ENCODE measurements around the gene SIGLEC7. TPM values are rescaled to one million over a fixed set of nuclear protein-coding genes. Genes with fewer than 3 reads are reported as not detected.

The SIGLEC7 gene
- total and polyA plus RNA-seq, 8 donors = 0.12 to 3.0 (median 0.23) TPM

DNA sequence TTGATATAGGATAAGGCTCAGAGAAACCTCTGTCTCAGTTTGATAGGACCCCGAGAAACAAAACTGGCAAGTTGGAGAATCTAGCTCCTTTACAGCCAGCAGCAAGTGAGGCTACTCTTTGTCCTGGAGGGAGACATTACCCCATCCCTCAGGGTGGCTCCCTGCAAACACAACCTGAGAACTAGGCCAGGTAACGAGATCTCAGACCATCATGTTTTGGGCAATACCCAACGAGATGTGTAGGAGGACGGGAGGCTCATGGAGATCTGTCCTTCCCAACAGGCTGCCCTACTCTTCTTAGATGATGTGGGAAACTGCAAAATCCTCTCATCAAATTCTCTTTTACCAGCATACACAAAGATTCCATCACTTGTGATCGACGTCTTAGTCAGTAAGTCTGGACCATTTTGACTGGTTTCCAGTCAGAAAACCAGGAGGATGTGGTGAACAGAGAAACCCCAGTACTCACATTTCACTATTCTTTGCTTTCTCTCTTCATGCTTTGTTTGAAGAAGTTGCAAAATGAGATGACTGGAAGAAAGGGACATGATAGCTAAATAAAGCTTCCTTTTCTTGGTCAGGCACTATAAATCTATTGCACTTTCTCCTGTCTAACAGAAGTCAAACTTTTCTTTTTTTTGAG is 27.9 kb upstream of the SIGLEC7 start:
- 59 to 72% methylated on average over 6 of the region's 6 CpGs for WGBS, 2 donors
- no peaks in the 10 kb centered on the region for H3K36me3 ChIP-seq
- intact Hi-C loops (cut with DNase I) = no loop called here
- H3K9me3 ChIP-seq = no peaks in the 10 kb centered on the region
- H3K4me1 ChIP-seq = no peaks in the 10 kb centered on the region
- FAIRE-seq (no peak), DNase-seq (no peak), ATAC-seq (no peak)
- no peak overlapping the region for H3K27ac ChIP-seq
- no peaks in the 10 kb centered on the region for H3K27me3 ChIP-seq
- H3K4me3 ChIP-seq = no peak overlapping the region
- TF ChIP-seq, protein P1, sequence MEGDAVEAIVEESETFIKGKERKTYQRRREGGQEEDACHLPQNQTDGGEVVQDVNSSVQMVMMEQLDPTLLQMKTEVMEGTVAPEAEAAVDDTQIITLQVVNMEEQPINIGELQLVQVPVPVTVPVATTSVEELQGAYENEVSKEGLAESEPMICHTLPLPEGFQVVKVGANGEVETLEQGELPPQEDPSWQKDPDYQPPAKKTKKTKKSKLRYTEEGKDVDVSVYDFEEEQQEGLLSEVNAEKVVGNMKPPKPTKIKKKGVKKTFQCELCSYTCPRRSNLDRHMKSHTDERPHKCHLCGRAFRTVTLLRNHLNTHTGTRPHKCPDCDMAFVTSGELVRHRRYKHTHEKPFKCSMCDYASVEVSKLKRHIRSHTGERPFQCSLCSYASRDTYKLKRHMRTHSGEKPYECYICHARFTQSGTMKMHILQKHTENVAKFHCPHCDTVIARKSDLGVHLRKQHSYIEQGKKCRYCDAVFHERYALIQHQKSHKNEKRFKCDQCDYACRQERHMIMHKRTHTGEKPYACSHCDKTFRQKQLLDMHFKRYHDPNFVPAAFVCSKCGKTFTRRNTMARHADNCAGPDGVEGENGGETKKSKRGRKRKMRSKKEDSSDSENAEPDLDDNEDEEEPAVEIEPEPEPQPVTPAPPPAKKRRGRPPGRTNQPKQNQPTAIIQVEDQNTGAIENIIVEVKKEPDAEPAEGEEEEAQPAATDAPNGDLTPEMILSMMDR (IDR thresholded peaks at IDR 0.05) = no peak

DNA sequence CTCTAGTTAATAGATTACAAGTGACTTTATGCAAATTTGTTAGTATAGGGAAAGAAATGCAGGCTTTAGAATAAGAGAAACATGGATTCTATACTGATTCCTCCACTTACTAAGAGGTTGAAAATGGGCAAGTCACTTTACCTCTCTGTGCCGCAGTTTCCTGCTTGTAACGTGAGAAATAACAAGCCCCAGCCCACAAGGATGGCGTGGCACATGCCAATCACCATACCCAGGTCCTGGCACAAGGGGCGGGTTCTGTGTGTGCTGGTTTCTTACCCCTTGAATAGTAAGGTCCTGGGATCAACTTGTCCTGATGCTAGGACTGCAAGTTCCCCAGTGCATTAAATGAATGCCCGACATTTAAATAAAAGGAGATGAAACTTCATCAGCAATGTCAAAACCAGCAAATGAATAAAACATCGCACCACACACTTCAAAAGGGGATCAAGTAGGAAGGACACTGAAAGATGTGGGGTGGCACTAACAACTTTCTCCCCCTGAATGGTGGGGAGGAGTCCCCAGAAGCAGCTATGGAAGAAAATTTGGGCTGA is 25.3 kb upstream of the SIGLEC7 start:
- Histone ChIP-seq H3K4me3 (no peak overlapping the region), H3K27ac (no peak overlapping the region), H3K36me3 (no peaks in the 10 kb centered on the region), H3K9me3 (no peaks in the 10 kb centered on the region), H3K4me1 (no peaks in the 10 kb centered on the region), H3K27me3 (no peaks in the 10 kb centered on the region)
- TF ChIP-seq, protein P1 (IDR thresholded peaks at IDR 0.05) = no peak
- ATAC-seq = no peak
- intact Hi-C loops (cut with DNase I) = no loop called here
- WGBS, 2 donors = 57 to 62% methylated on average over 6 of the region's 6 CpGs
- no peak for DNase-seq
- no peak for FAIRE-seq

DNA sequence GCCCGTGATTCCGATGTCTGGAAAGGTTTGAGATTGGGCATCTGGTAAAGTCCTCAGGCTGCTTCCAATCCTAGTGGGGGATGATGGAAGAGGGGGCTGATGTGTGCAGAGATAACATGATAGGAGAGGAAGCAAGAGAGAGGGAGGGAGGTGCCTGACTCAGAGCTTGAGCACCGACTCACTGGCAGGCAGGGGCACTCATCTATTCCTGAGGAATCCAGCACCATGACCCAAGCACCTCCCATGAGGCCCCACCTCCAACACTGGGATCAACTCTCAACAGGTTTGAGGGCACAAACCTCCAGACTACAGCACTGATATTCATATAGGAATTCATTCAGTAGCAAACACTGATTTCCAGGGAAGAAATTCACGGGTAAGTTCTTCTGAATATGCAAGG is 23.0 kb upstream of the SIGLEC7 start:
- ATAC-seq = no peak
- Histone ChIP-seq H3K27ac (no peak overlapping the region), H3K36me3 (no peaks in the 10 kb centered on the region), H3K4me3 (no peak overlapping the region), H3K27me3 (no peaks in the 10 kb centered on the region), H3K9me3 (no peaks in the 10 kb centered on the region), H3K4me1 (no peaks in the 10 kb centered on the region)
- TF ChIP-seq, protein P1 (IDR thresholded peaks at IDR 0.05) = no peak
- intact Hi-C loops (cut with DNase I) = no loop called here
- no peak for DNase-seq
- no peak for FAIRE-seq
- 34 to 53% methylated on average over 4 of the region's 4 CpGs for WGBS, 2 donors

DNA sequence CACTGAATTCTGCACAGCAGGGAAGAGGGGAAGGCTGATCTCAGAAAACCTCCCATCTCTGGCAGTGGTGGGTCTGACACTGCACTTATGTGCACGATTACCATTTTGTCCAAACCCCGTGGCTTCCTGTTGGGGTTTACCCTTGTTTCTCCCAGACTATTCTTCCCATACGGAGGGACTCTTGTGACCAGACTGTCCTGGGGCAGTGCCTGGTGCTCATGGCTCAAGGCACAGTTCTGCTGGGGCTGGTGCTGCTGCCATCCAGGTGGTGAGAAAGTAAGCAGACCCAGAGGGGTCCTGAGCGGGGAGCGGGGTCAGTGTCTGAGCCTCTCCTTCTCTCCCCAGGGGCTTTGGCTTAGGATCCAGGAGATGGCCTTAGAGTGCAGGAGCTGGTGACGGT is 22.5 kb upstream of the SIGLEC7 start:
- H3K4me1 ChIP-seq = no peaks in the 10 kb centered on the region
- ATAC-seq = no peak
- 71 to 74% methylated on average over 6 of the region's 6 CpGs for WGBS, 2 donors
- no peak for FAIRE-seq
- no peak overlapping the region for H3K4me3 ChIP-seq
- DNase-seq = no peak
- no peaks in the 10 kb centered on the region for H3K27me3 ChIP-seq
- no peaks in the 10 kb centered on the region for H3K9me3 ChIP-seq
- H3K27ac ChIP-seq = no peak overlapping the region
- intact Hi-C loops (cut with DNase I) = no loop called here
- no peaks in the 10 kb centered on the region for H3K36me3 ChIP-seq
- TF ChIP-seq, protein P1 (IDR thresholded peaks at IDR 0.05) = no peak

DNA sequence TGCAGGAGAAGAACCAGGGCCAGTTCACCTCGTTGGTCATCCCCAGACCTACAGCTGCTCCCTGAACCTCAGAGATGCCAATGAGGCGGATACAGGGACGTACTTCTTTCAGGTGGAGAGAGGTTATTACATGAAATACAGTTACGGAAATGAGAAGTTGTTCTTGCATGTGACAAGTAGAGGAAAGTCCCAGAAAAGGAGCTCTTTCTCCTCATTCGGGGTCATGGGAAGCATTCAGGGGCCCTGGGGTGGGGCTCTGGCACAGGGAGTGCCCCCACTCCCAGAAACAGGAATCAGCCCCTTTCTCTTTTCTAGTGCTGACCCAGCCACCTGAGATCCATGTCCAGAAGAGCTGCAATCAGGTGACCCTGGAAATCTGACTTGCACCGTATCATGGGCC is 21.9 kb upstream of the SIGLEC7 start:
- H3K27ac ChIP-seq = no peak overlapping the region
- DNase-seq (no peak), ATAC-seq (no peak), FAIRE-seq (no peak)
- TF ChIP-seq, protein P1 (IDR thresholded peaks at IDR 0.05) = no peak
- no peaks in the 10 kb centered on the region for H3K36me3 ChIP-seq
- intact Hi-C loops (cut with DNase I) = no loop called here
- 70 to 77% methylated on average over 6 of the region's 6 CpGs for WGBS, 2 donors
- no peaks in the 10 kb centered on the region for H3K4me1 ChIP-seq
- H3K4me3 ChIP-seq = no peak overlapping the region
- no peaks in the 10 kb centered on the region for H3K9me3 ChIP-seq
- H3K27me3 ChIP-seq = no peaks in the 10 kb centered on the region
